Measurements from ENCODE around the gene SPNS1.

- TF ChIP-seq EZH2 (IDR thresholded peaks at IDR 0.05; ENCODE audit: borderline replicate concordance), result no peak
- TF ChIP-seq, protein P1, sequence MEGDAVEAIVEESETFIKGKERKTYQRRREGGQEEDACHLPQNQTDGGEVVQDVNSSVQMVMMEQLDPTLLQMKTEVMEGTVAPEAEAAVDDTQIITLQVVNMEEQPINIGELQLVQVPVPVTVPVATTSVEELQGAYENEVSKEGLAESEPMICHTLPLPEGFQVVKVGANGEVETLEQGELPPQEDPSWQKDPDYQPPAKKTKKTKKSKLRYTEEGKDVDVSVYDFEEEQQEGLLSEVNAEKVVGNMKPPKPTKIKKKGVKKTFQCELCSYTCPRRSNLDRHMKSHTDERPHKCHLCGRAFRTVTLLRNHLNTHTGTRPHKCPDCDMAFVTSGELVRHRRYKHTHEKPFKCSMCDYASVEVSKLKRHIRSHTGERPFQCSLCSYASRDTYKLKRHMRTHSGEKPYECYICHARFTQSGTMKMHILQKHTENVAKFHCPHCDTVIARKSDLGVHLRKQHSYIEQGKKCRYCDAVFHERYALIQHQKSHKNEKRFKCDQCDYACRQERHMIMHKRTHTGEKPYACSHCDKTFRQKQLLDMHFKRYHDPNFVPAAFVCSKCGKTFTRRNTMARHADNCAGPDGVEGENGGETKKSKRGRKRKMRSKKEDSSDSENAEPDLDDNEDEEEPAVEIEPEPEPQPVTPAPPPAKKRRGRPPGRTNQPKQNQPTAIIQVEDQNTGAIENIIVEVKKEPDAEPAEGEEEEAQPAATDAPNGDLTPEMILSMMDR (IDR thresholded peaks at IDR 0.05; ENCODE audit: poor library complexity), result peak; percentile 70
These were observed 556 bp upstream of the SPNS1 start for GRCh38 chr16:28974007-28974436.

All from hepatocyte (in vitro differentiated cells).